VCaP (cell line): ENCODE measurements around the gene RUNX2.

ENCODE experiments used
- H3K27ac ChIP-seq: fragments of 450-650 bp; 2 replicates; pipeline ENCODE4 v1.5.1; 2017
- TF ChIP-seq, protein P1 (sequence below): fragments of 450-650 bp; conservative IDR thresholded peaks from 2 replicates; pipeline ENCODE4 v1.5.1; 2017; ENCODE audit warnings: mild to moderate bottlenecking, moderate library complexity

RUNX2 gene

DNA sequence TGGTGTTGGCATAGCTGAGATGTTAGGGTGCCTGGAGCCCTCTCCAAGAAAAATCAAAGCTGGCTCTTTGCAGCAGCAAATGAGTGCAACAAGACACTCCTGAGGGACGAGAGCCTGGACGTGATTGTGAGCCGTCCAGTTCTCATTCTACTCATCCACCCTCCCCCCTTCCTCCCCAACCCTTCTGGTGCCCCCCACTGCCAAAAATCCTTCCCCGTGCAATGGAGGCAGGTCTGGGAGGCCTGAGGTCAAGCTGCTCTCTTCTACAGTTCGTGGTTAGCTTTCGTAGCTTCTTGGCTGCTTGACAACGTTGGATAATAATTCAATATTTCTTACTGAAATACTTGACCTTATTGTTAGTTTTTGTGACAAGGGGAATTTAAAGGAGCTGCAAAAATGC, 234.9 kb downstream of the RUNX2 start:
- no peak overlapping the region for H3K27ac ChIP-seq
- TF ChIP-seq, protein P1, sequence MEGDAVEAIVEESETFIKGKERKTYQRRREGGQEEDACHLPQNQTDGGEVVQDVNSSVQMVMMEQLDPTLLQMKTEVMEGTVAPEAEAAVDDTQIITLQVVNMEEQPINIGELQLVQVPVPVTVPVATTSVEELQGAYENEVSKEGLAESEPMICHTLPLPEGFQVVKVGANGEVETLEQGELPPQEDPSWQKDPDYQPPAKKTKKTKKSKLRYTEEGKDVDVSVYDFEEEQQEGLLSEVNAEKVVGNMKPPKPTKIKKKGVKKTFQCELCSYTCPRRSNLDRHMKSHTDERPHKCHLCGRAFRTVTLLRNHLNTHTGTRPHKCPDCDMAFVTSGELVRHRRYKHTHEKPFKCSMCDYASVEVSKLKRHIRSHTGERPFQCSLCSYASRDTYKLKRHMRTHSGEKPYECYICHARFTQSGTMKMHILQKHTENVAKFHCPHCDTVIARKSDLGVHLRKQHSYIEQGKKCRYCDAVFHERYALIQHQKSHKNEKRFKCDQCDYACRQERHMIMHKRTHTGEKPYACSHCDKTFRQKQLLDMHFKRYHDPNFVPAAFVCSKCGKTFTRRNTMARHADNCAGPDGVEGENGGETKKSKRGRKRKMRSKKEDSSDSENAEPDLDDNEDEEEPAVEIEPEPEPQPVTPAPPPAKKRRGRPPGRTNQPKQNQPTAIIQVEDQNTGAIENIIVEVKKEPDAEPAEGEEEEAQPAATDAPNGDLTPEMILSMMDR = no peak

DNA sequence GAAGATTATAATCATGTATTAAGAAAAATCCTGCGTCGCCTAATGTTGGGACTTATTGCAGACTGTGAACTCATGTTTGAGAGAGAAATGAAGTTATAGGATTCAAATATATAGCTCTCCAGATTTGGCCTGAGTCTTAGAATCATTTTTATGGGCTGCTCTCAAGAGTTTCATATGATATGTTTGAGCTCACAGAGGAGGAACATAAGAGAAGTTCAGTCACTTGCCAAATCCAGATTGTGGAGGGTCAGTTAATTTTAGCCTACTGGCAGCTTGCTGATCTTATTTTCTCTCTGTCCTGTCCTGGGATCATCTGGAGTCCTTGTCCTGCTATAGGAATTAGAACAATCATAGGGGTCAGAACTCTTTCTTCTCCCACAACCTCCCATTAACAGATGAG, 235.7 kb downstream of the RUNX2 start:
- H3K27ac ChIP-seq = no peak overlapping the region
- TF ChIP-seq, protein P1 = no peak

DNA sequence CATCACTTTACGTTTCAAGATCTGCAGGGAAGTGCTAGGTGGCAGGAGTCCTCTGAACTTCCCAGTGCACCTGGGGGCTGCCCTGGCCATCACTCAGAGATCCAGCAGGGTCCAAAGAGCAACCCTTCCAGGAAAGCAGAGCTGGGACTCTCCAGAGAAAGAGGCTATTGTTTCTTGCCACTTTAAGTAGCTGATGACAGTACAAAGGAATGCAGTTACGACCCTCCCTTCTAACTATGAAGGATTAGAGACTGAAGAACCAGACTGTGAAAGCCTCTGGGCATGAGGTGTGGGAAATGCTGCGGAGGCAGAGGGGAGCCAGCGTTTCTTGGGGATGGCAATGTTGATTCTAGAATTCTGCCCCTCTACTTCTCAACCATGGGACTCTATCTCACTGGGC, 238.8 kb downstream of the RUNX2 start:
- TF ChIP-seq, protein P1 = no peak
- H3K27ac ChIP-seq = no peak overlapping the region

DNA sequence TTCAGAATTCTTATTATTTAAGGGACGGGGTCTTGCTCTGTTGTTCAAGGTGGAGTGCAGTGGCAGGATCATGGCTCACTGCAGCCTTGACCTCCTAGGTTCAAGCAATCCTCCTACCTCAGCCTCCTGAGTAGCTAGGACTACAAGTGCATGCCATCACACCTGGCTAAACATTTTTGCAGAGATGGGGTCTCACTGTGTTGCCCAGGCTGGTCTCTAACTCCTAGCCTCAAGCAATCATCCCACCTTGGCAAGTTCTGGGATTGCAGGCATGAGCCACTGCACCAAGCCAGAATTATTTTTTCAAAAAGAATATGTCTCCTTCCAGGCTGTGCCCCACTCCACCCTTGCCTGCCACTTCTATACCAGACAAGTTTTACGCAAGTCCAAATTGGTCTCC, 239.7 kb downstream of the RUNX2 start:
- TF ChIP-seq, protein P1 = no peak
- no peak overlapping the region for H3K27ac ChIP-seq

DNA sequence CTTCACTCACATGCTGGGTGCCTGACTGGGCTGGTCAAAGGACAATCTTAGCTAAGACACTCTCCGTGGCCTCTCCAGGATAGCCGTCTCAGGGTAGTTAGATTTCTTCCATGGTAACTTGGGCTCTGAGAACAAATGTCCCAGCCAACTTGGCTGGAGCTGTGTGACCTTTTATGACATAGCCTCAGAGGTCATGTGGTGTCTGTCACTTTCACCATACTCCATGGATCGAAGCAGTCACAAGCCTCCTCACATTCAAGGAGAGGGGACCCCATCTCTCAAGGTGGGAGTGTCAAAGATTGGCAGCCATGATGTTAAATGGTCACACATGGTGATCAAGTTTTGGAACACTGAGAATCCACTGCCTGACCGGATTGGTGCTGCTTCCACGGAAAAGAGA, 240.5 kb downstream of the RUNX2 start:
- TF ChIP-seq, protein P1 = no peak
- H3K27ac ChIP-seq = no peak overlapping the region

DNA sequence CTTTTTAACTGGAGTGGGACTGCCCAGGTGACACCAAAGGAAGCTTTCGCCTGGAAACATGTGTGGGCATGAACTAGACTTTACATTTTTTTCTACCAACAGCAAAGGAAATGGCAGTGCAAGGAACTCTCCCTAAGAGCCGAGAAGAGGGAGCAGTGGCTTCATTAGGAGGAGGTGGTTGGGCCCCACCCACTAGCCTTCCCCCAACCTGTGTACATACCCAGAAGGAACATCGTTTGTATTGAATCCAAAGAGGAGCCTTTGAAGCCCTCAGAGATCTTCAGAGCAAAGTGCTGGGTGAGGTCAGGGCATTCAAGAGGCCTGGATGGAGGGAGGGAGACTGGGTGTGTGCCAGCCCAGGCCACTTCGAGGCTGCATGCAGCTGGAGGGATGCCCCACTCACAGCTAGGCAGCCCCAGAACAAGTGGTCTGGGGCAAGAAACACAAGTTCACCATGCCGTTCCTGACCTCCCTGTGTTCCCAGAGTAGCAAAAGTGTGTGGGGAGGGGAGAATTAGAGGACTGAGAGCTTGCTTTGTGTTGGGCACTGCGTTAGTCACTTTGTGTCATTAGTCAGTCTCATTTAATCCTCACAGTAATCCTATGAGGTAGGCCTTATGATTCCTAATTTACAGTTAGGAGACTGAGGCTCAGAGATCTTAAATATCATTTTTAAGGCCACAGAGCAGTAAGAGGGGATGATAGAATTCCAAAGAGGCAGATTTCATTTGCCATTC, 241.2 kb downstream of the RUNX2 start:
- no peak overlapping the region for H3K27ac ChIP-seq
- TF ChIP-seq, protein P1 = no peak

DNA sequence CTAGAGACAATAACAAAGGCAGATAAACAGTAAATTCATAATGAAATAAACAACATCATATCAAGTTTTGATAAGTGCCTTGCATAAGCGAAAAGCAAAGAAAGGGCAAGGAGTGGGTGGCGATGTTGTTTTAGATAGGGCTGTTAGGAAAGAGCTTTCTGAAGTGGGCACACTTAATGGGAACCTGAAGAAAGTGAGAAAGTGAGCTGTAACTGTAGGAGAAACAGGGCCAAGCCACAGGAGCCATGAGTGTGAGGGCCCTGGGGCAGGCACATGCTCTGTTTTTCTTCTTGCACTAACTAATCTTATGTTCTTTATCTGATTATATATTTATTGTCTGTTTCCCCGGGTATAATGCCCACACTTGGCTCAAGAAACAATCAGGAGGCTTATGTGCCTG, 243.0 kb downstream of the RUNX2 start:
- TF ChIP-seq, protein P1 = no peak

More for the DNA sequence above, 243.0 kb downstream of the RUNX2 start:
- H3K27ac ChIP-seq = no peak overlapping the region
